HL-60/S4 treated with retinoic acid at 250 ng/mL for 4 days and 3 days (cell line): ENCODE measurements around the gene ALS2.
"Not testable (repeated sequence)": the region's sequence is repeated elsewhere in the genome, so short reads cannot be mapped to it uniquely, and the experiment has no call there.

ENCODE experiments used
- in situ Hi-C: fragments of 300-500 bp; cut with MboI; formaldehyde crosslinking; loops from 2 replicates; pipeline ENCODE4 v1.7.0; 2022; ENCODE audit warnings: low sequenced_read_pairs

The ALS2 gene

DNA sequence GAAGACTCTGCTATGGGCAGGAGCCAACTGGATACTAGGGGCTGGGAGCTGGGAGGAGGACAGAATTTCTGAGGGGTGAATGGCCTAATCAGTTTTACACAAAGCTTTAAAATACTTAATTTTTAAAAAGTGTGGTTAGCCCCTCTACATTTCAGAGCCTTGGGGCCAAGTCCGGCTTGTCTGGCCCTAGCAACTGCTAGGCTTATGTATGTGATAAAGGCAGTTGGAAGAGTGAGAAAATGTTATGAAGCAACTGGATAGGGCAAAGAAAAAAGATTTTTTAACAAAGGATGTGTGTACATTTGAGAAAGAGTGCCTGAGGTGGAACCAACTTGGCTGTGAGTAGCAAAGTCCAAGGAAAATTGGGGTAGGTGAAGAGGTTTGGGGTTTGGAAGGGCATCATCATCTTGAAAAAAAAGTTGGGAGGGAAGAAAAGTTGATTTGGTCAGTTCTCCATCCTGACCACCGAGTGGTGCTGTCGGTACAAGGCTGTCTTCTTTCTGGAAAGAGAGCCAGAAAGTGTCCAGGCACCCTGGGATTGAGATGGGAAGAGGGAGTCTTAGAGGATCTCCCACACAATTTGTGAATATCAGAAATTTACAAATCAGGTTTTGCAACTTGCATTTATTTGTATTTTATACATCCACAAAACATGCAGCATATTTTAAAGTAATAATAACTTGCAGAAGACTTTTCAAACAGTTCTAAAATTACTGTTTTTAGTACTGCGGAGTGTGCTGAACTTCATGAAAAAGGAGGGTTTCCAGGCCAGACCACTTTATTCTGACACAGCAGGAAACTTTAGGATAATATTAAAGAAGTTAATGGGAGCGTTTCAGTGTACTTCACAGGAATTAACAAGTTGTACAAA is 15.1 kb upstream of the ALS2 start:
- in situ Hi-C loops: loop anchor here (10.0 kb wide), 1 partner anchor 389 kb away; no protein-coding TSS in a partner anchor

DNA sequence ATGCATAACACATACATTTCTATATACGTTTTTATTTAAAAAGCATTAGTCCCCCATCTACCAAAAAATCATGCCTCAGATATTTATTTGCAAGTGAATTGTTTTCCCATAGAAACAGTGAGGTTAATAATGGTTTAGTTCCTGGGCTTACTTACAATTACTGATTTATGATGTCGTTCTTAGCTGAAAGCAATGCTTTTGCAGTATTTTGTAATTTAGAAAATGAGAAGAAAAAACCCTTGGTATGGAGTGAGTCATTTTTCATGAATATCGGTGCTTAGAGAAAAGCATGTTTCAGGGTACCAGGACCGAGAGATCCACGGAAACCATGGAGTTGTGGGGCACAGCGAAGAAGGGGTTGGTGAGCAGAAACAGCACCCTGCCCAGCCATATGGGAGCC is 13.6 kb upstream of the ALS2 start:
- in situ Hi-C loops: loop anchor here (10.0 kb wide), 1 partner anchor 391 kb away; no protein-coding TSS in a partner anchor

DNA sequence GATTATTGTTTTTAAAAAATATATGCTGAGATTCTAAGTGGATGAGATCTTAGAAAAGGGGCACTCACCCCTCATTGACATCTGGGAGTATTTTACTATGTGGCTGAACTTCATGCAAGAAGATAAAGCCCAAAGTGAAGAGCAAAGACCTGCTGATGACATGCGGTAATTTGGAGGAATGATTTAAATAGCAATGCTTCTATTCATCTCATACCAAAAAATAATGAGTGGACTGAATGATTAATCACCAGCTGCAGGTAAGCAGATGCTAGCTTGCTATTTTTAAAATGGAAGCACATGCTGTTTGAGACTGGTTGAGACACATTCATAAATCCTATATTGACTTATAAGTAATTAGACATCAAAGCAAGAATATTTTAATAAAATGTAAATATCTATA is 12.9 kb upstream of the ALS2 start:
- in situ Hi-C loops: loop anchor here (10.0 kb wide), 1 partner anchor 391 kb away; no protein-coding TSS in a partner anchor

DNA sequence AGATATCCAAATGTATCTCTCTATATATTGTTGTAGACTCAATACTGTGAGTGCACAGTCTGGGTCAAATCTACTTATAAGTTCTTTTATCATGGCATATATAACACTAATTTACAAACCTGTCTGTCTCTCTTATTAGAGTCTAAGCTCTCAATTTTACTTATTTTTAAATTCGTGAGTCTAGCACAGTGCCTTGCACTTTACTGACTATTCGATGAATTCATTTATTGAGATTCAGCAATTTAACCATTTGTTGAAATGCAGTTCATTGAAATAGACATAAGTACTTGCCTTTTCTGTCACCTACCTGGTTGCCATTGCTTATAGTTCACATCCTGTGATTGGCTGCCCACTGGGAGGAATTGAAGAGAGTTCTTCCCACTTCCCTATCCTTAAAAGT is 10.3 kb upstream of the ALS2 start:
- in situ Hi-C loops: loop anchor here (10.0 kb wide), 1 partner anchor 394 kb away; no protein-coding TSS in a partner anchor

DNA sequence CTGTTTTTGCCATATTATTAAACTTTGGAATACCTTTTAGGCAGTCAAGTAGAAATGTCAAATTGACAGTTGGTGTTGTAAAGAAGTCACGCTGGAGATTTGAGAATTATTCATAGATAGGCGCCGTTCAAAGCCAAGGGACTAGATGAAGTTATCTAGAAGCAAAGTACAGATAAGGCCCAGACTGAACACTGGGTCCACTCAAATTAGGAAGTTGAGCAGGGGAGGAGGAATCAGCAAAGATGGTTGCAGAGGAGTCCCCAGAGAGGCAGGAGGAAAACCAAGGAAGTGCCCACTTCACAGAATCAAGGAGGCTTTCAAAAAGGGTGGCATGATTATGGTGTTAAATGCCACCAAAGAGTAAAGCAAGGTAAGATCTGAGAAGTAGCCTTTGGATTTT is 9.6 kb upstream of the ALS2 start:
- in situ Hi-C loops: loop anchor here (10.0 kb wide), 1 partner anchor 395 kb away; no protein-coding TSS in a partner anchor

- in situ Hi-C loops: no loop called here
Measured at GRCh38 chr2:201789395-201789794, 8.7 kb upstream of the ALS2 start.

GRCh38 chr2:201788371-201788770 is 7.6 kb upstream of the ALS2 start:
- in situ Hi-C loops: no loop called here

DNA sequence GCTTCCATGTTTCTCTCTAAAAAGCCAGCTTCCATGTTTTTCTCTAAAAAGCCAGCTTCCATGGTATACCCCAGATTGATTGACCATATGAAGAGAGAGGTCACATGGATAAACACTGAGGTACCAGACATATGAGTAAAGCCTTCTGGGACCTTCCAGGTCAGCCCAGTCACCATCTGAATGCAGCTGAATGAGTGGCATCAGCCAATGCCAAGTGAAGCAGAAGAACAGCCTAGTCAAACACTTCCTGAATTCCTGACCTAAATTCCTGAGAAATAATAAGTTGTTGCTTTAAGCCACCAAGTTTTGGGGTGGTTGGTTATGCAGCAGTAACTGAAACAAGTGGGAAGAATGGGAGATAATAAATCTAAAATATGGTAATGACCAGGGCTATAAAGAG is 5.7 kb upstream of the ALS2 start:
- in situ Hi-C loops: no loop called here

- in situ Hi-C loops: no loop called here
Measured at GRCh38 chr2:201785135-201785534, 4.4 kb upstream of the ALS2 start.

- in situ Hi-C loops: no loop called here
Measured at GRCh38 chr2:201784563-201784962, 3.8 kb upstream of the ALS2 start.

DNA sequence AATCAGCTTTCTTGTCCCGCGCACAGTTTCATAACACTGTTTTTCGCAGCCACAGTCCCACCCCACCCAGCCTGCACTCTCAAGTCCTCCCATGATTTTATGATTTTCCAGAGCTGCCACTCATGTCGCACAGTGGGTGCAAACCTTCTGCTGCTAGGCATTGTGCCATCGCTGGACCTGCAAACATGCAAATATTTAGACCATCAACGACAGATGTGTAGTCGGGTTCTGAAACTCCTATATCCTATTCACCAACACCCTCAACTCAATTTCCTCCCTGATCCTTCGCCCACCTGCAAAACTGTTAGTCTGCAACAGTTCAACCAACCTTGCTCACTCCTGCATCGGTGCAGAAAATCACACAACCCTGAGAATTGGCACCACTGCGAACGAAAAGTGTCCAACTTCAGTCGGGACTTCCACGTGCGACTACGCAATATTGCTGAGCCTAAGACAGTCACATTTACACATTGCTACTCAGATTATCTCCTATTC is 871 bp upstream of the ALS2 start:
- in situ Hi-C loops: no loop called here

GRCh38 chr2:201779901-201780673 is 646 bp downstream of the ALS2 start:
- in situ Hi-C loops: no loop called here

DNA sequence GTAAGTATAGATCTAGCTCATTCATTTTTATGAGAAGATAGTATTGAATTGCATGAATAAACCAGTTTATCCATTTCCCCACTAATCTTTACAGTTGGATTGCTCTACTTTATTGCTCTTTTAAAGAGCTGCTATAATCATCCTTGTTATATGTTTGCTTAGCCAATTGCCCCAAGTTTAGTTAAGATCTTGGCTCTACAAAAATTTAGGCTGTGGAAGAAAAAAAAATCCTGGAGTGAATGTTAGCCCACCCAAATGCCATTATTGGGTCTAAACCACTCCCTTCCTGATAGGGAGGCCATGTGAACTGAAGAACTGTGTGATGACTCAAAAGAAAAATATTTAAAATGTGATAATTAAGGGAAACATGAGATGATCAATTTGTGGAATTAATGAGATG is 2.9 kb downstream of the ALS2 start:
- in situ Hi-C loops: no loop called here

- in situ Hi-C loops: no loop called here
Measured at GRCh38 chr2:201777043-201777442, 3.7 kb downstream of the ALS2 start.

DNA sequence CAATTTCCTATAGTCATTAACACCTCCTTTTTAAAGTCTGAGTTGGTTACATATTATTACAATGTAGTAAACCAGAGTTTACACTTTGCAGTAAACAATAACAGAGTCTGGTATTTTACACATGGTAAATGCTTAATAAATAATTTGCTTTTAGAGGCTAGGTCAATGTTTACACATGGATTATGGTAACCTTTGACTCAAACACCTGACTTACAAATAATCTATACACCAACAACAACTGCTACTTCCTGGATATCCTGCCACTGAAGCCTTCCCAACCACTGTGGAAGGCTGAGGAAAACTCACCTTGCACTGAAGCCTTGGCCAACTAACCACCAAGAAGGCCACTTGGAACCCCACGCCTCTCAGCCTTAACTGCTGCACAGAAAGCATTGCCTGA is 5.4 kb downstream of the ALS2 start:
- in situ Hi-C loops: no loop called here

GRCh38 chr2:201774546-201774945 is 6.2 kb downstream of the ALS2 start:
- in situ Hi-C loops: no loop called here

DNA sequence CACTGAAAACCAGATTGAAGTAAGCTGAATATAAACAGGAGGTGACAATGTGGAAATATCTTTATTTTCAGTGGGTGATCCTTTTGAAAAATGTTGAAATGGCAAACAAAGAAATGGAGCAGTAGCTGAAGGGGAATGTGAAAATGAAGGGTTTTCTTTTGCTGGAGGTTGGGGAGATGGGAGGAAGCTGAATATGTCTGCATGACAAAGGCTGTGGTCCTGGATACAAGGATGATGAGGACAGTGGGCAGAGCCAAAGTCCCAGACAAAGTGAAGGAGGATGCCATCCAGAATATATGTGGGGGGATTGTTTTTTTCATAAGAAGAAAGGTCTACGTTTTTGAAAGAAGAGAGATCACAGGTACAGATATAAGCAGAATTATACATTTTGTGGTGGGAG is 6.7 kb downstream of the ALS2 start:
- in situ Hi-C loops: no loop called here

GRCh38 chr2:201769666-201770373 is 10.9 kb downstream of the ALS2 start:
- in situ Hi-C loops: no loop called here

- in situ Hi-C loops: no loop called here
Measured at GRCh38 chr2:201768918-201769317, 11.8 kb downstream of the ALS2 start.

- in situ Hi-C loops: no loop called here
Measured at GRCh38 chr2:201765799-201766198, 14.9 kb downstream of the ALS2 start.

DNA sequence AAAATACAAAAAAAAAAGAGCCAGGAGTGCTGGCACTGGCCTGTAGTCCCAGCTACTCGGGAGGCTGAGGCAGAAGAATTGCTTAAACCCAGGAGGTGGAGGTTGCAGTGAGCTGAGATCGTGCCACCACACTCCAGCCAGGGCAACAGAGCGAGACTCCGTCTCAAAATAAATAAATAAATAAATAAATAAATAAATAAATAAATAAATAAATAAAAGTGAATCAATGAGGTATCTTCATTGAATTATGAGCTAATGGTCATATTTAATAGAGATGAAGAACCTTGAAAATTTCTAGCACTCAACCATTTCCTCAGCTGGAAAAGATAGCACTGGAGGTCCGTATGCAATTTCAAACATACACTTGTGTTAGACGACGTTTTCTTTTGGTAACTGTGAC is 16.3 kb downstream of the ALS2 start:
- in situ Hi-C loops: not testable (repeated sequence)
